A673 (cell line): ENCODE measurements around the gene OSTC.

Experiments
- EZH2 ChIP-seq: fragments of 200-600 bp; sonication (generic); IDR thresholded peaks from 2 replicates; pipeline ENCODE4 v1.6.1; 2017; ENCODE audit warnings: borderline replicate concordance, low read depth, mild to moderate bottlenecking, mixed read lengths, antibody characterized with exemption, low read length; ENCODE audit not compliant: poor library complexity, severe bottlenecking
- TF ChIP-seq, protein P1 (sequence below): fragments of 300-800, 200-600 bp; sonication (generic); conservative IDR thresholded peaks from 2 replicates; pipeline ENCODE4 v1.5.1; 2017; ENCODE audit warnings: low read depth, mild to moderate bottlenecking, antibody characterized with exemption, low read length, moderate library complexity, mixed read lengths

DNA sequence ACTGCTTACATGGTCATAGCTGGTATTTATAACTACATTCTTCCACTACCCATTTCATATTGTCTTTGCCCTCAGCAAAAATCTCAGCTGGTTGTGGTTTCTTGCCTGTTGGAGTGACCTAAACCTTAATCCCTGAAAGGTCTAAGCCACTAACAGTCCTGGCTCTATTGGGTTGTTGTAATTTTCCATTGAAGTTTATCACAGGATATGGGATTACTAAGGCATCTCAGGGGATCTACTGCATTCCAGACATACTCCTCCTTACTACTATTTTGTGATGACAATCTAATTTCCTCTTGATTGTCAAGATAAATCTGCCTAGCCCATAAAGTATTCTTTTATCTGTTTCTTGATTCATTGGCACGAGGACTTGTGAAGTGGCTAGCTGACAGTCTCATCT lies 6.2 kb upstream of the OSTC start:
- TF ChIP-seq EZH2 = no peak
- TF ChIP-seq, protein P1, sequence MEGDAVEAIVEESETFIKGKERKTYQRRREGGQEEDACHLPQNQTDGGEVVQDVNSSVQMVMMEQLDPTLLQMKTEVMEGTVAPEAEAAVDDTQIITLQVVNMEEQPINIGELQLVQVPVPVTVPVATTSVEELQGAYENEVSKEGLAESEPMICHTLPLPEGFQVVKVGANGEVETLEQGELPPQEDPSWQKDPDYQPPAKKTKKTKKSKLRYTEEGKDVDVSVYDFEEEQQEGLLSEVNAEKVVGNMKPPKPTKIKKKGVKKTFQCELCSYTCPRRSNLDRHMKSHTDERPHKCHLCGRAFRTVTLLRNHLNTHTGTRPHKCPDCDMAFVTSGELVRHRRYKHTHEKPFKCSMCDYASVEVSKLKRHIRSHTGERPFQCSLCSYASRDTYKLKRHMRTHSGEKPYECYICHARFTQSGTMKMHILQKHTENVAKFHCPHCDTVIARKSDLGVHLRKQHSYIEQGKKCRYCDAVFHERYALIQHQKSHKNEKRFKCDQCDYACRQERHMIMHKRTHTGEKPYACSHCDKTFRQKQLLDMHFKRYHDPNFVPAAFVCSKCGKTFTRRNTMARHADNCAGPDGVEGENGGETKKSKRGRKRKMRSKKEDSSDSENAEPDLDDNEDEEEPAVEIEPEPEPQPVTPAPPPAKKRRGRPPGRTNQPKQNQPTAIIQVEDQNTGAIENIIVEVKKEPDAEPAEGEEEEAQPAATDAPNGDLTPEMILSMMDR = no peak
